Measurements from ENCODE around the gene ADGRD1.

ADGRD1 gene

GRCh38 chr12:131098178-131098981 is 144.7 kb downstream of the ADGRD1 start:
- TF ChIP-seq, protein P1, sequence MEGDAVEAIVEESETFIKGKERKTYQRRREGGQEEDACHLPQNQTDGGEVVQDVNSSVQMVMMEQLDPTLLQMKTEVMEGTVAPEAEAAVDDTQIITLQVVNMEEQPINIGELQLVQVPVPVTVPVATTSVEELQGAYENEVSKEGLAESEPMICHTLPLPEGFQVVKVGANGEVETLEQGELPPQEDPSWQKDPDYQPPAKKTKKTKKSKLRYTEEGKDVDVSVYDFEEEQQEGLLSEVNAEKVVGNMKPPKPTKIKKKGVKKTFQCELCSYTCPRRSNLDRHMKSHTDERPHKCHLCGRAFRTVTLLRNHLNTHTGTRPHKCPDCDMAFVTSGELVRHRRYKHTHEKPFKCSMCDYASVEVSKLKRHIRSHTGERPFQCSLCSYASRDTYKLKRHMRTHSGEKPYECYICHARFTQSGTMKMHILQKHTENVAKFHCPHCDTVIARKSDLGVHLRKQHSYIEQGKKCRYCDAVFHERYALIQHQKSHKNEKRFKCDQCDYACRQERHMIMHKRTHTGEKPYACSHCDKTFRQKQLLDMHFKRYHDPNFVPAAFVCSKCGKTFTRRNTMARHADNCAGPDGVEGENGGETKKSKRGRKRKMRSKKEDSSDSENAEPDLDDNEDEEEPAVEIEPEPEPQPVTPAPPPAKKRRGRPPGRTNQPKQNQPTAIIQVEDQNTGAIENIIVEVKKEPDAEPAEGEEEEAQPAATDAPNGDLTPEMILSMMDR (IDR thresholded peaks at IDR 0.05; ENCODE audit: insufficient read depth, low read length, missing control alignments) = no peak
- no peak for DNase-seq (ENCODE audit: low read depth, low spot score)
- ChIA-PET POLR2A (no interaction called here), CTCF (no interaction called here)
- no peak overlapping the region for H3K4me3 ChIP-seq (ENCODE audit: low read depth, low read length)

- CTCF ChIA-PET = no interaction called here
- POLR2A ChIA-PET = no interaction called here
- TF ChIP-seq, protein P1 (IDR thresholded peaks at IDR 0.05; ENCODE audit: insufficient read depth, low read length, missing control alignments) = no peak
- H3K4me3 ChIP-seq (ENCODE audit: low read depth, low read length) = no peak overlapping the region
- no peak for DNase-seq (ENCODE audit: low read depth, low spot score)
Measured at GRCh38 chr12:131100031-131100674, 146.4 kb downstream of the ADGRD1 start.

- POLR2A ChIA-PET = no interaction called here
- CTCF ChIA-PET = no interaction called here
Measured at GRCh38 chr12:131101006-131101405, 147.3 kb downstream of the ADGRD1 start.

GRCh38 chr12:131101703-131102492 is 148.2 kb downstream of the ADGRD1 start:
- DNase-seq (ENCODE audit: low read depth, low spot score) = no peak
- POLR2A ChIA-PET = no interaction called here
- TF ChIP-seq, protein P1 (IDR thresholded peaks at IDR 0.05; ENCODE audit: insufficient read depth, low read length, missing control alignments) = no peak
- CTCF ChIA-PET = no interaction called here
- H3K4me3 ChIP-seq (ENCODE audit: low read depth, low read length) = no peak overlapping the region

More at GRCh38 chr12:131101006-131101405, 147.3 kb downstream of the ADGRD1 start:
- DNase-seq (ENCODE audit: low read depth, low spot score) = no peak
- TF ChIP-seq, protein P1 (IDR thresholded peaks at IDR 0.05; ENCODE audit: insufficient read depth, low read length, missing control alignments) = no peak
- H3K4me3 ChIP-seq (ENCODE audit: low read depth, low read length) = no peak overlapping the region

GRCh38 chr12:131102493-131102931 is 148.8 kb downstream of the ADGRD1 start:
- TF ChIP-seq, protein P1 (IDR thresholded peaks at IDR 0.05; ENCODE audit: insufficient read depth, low read length, missing control alignments) = no peak
- ChIA-PET POLR2A (no interaction called here), CTCF (interaction anchor here (4.1 to 4.7 kb wide), 2 partner anchors 12 to 29 kb away, joined by 30 to 57 read pairs; no protein-coding TSS in a partner anchor)
- H3K4me3 ChIP-seq (ENCODE audit: low read depth, low read length) = no peak overlapping the region
- DNase-seq (ENCODE audit: low read depth, low spot score) = no peak

All from AG04449 (cell line).